Neural cell (in vitro differentiated cells): ENCODE data around the gene FNBP1L.

Source experiments
- CTCF ChIP-seq: fragments of 450-650 bp; IDR thresholded peaks from 2 replicates; pipeline ENCODE4 v1.5.1; 2014; ENCODE audit warnings: antibody characterized with exemption, mild to moderate bottlenecking, moderate library complexity; ENCODE audit not compliant: poor library complexity, severe bottlenecking
- SMC3 ChIP-seq: fragments of 450-650 bp; conservative IDR thresholded peaks from 2 replicates; pipeline ENCODE4 v1.6.1; 2014; ENCODE audit warnings: antibody characterized with exemption, mild to moderate bottlenecking, moderate library complexity; ENCODE audit not compliant: poor library complexity
- TAF1 ChIP-seq: IDR thresholded peaks from 2 replicates; pipeline ENCODE4 v1.6.1; 2012; ENCODE audit warnings: low read depth

GRCh38 chr1:93525431-93525830 lies 77.5 kb downstream of the FNBP1L start:
- TF ChIP-seq SMC3 (no peak), TAF1 (no peak), CTCF (no peak)
